Adipose tissue (tissue), 3 donors: ENCODE measurements around the gene POLDIP2. TPM values are rescaled to one million over a fixed set of nuclear protein-coding genes. Genes with fewer than 3 reads are reported as not detected.

ENCODE experiments used
- H3K27ac ChIP-seq: one replicate; pipeline ENCODE4 v1.5.1; 2013; ENCODE audit warnings: low read depth, low read length
- WGBS, 3 donors: extraction: QIAGEN DNeasy Blood & Tissue Kit; methylation state at CpG; one replicate each; pipeline ENCODE4 v1.1.7; 2013; 5-methylcytosine and 5-hydroxymethylcytosine counted together
- polyA plus RNA-seq, 3 donors: library from polyadenylated mRNA; stranded (reverse); fragments of 200-250 nt; gene quantifications; one replicate each; pipeline ENCODE4 v1.2.3, GENCODE V29; 2013
- donor health status: healthy with polysubstance abuse.
- donor health status: Bipolar disorder and iron deficiency.
- donor health status: healthy.

Gene POLDIP2
- polyA plus RNA-seq, 3 donors = 55.1 to 89.6 (median 58.5) TPM

- 63 to 85% (median 72%) methylated on average over 10 of the region's 10 CpGs for WGBS, 3 donors
Measured at GRCh38 chr17:28392491-28392890, 35.2 kb upstream of the POLDIP2 start.

GRCh38 chr17:28391401-28391800 lies 34.1 kb upstream of the POLDIP2 start:
- WGBS, 3 donors = 73 to 77% (median 75%) methylated on average over 2 of the region's 2 CpGs
- H3K27ac ChIP-seq = no peak overlapping the region

More at GRCh38 chr17:28392491-28392890, 35.2 kb upstream of the POLDIP2 start:
- no peak overlapping the region for H3K27ac ChIP-seq

GRCh38 chr17:28390984-28391383 lies 33.7 kb upstream of the POLDIP2 start:
- no peak overlapping the region for H3K27ac ChIP-seq
- 92 to 100% (median 94%) methylated on average over 1 of the region's 1 CpG for WGBS, 3 donors

- H3K27ac ChIP-seq = no peak overlapping the region
- WGBS, 3 donors = 97% methylated on average over 2 of the region's 2 CpGs
Measured at GRCh38 chr17:28390563-28390962, 33.2 kb upstream of the POLDIP2 start.

- H3K27ac ChIP-seq = no peak overlapping the region
- 82 to 88% (median 85%) methylated on average over 1 of the region's 1 CpG for WGBS, 3 donors
Measured at GRCh38 chr17:28390141-28390540, 32.8 kb upstream of the POLDIP2 start.

- no peak overlapping the region for H3K27ac ChIP-seq
- WGBS, 3 donors = 94 to 96% (median 95%) methylated on average over 11 of the region's 11 CpGs
Measured at GRCh38 chr17:28388106-28388505, 30.8 kb upstream of the POLDIP2 start.

GRCh38 chr17:28386391-28386790 lies 29.1 kb upstream of the POLDIP2 start:
- no peak overlapping the region for H3K27ac ChIP-seq

GRCh38 chr17:28385406-28385805 lies 28.1 kb upstream of the POLDIP2 start:
- no peak overlapping the region for H3K27ac ChIP-seq
- 46 to 64% (median 56%) methylated on average over 8 of the region's 8 CpGs for WGBS, 3 donors

- 13 to 32% (median 28%) methylated on average over 28 to 29 of the region's 29 CpGs for WGBS, 3 donors
- H3K27ac ChIP-seq = no peak overlapping the region
Measured at GRCh38 chr17:28385037-28385400, 27.7 kb upstream of the POLDIP2 start.

GRCh38 chr17:28384281-28385036 lies 27.1 kb upstream of the POLDIP2 start:
- no peak overlapping the region for H3K27ac ChIP-seq
- 8 to 29% (median 21%) methylated on average over 55 to 56 of the region's 56 CpGs for whole genome bisulfite sequencing, 3 donors

GRCh38 chr17:28381141-28381825 lies 24.0 kb upstream of the POLDIP2 start:
- H3K27ac ChIP-seq = no peak overlapping the region
- 31 to 41% (median 34%) methylated on average over 72 of the region's 72 CpGs for WGBS, 3 donors

- no peak overlapping the region for H3K27ac ChIP-seq
Measured at GRCh38 chr17:28379814-28380801, 22.8 kb upstream of the POLDIP2 start.

GRCh38 chr17:28372945-28373274 lies 15.6 kb upstream of the POLDIP2 start:
- no peak overlapping the region for H3K27ac ChIP-seq
- WGBS, 3 donors = 80 to 97% (median 90%) methylated on average over 6 of the region's 6 CpGs

More at GRCh38 chr17:28379814-28380801, 22.8 kb upstream of the POLDIP2 start:
- whole genome bisulfite sequencing, 3 donors = 60 to 74% (median 68%) methylated on average over 10 of the region's 10 CpGs

- WGBS, 3 donors = 9 to 35% (median 9%) methylated on average over 34 to 53 of the region's 53 CpGs
- H3K27ac ChIP-seq = no peak overlapping the region
Measured at GRCh38 chr17:28372203-28372944, 15.0 kb upstream of the POLDIP2 start.

GRCh38 chr17:28371245-28372202 lies 14.2 kb upstream of the POLDIP2 start, which contains the start of gene SARM1:
TSS of gene SARM1 (plus strand) at chr17:28371694. CDS start at chr17:28372033, 339 bp downstream.
- WGBS, 3 donors = 1% methylated on average over 64 to 80 of the region's 80 CpGs
- no peak within 1 kb of the TSS for H3K27ac ChIP-seq

- no peak overlapping the region for H3K27ac ChIP-seq
- WGBS, 3 donors = 20 to 83% (median 57%) methylated on average over 1 of the region's 1 CpG
Measured at GRCh38 chr17:28370744-28371103, 13.4 kb upstream of the POLDIP2 start.

- WGBS, 3 donors = 18 to 35% (median 30%) methylated on average over 8 of the region's 8 CpGs
- H3K27ac ChIP-seq = no peak within 1 kb of the TSS
Measured at GRCh38 chr17:28370035-28370743, 12.9 kb upstream of the POLDIP2 start, which contains the start of gene VTN. TSS of gene VTN (minus strand) at chr17:28370307. CDS start at chr17:28370203, 104 bp downstream.
